K562 (cell line): ENCODE results near the gene TMEM234. TPM values are rescaled to one million over a fixed set of nuclear protein-coding genes. Genes with fewer than 3 reads are reported as not detected.

Experiments
- BRD4 ChIP-seq: fragments of 200-600 bp; sonication (generic); IDR thresholded peaks from 2 replicates; pipeline ENCODE4 v1.6.1; 2017; ENCODE audit warnings: inconsistent platforms
- ESRRB ChIP-seq: fragments of 250-450 bp; sonication (Bioruptor Pico); IDR thresholded peaks from 2 replicates; pipeline ENCODE4 v1.5.0; 2020; ENCODE audit warnings: mild to moderate bottlenecking, moderate library complexity, borderline replicate concordance
- FOXJ2 ChIP-seq: fragments of 200-800 bp; sonication (Bioruptor generic); IDR thresholded peaks from 2 replicates; pipeline ENCODE4 v1.6.1; 2016; ENCODE audit warnings: missing genetic modification characterization, missing compliant biosample characterization
- GTF2E2 ChIP-seq: fragments of 200-800 bp; sonication (Bioruptor generic); IDR thresholded peaks from 2 replicates; pipeline ENCODE4 v1.6.1; 2016; ENCODE audit warnings: missing genetic modification characterization, missing compliant biosample characterization
- HIVEP1 ChIP-seq: fragments of 250-450 bp; sonication (Bioruptor Pico); IDR thresholded peaks from 2 replicates; pipeline ENCODE4 v1.4.0; 2020; ENCODE audit warnings: mild to moderate bottlenecking
- HNRNPL ChIP-seq: fragments of 200-400 bp; formaldehyde crosslinking; IDR thresholded peaks from 2 replicates; pipeline ENCODE4 v1.6.1; 2017; ENCODE audit warnings: low read depth, mild to moderate bottlenecking, low read length
- LCOR ChIP-seq: sonication (generic); formaldehyde crosslinking; IDR thresholded peaks from 2 replicates; pipeline ENCODE4 v1.8.0; 2022; ENCODE audit warnings: mild to moderate bottlenecking, missing genetic modification reagents
- MCM5 ChIP-seq: fragments of 450-650 bp; IDR thresholded peaks from 2 replicates; pipeline ENCODE4 v1.6.1; 2016; ENCODE audit warnings: low read depth
- NFYB ChIP-seq: IDR thresholded peaks from 2 replicates; pipeline ENCODE4 v1.6.1; 2011; ENCODE audit warnings: mild to moderate bottlenecking, moderate library complexity; ENCODE audit not compliant: insufficient read length; ENCODE audit errors: extremely low read depth
- NUFIP1 ChIP-seq: fragments of 450-650 bp; IDR thresholded peaks from 2 replicates; pipeline ENCODE4 v1.6.1; 2018; ENCODE audit not compliant: partially characterized antibody
- ZBTB17 ChIP-seq: fragments of 450-650 bp; formaldehyde crosslinking; IDR thresholded peaks from 2 replicates; pipeline ENCODE4 v1.4.0; 2020; ENCODE audit warnings: mild to moderate bottlenecking
- ZEB2 ChIP-seq: fragments of 450-650 bp; IDR thresholded peaks from 2 replicates; pipeline ENCODE4 v1.6.1; 2016
- ZNF507 ChIP-seq: conservative IDR thresholded peaks from 2 replicates; pipeline ENCODE4 v1.6.1; 2017; ENCODE audit warnings: missing genetic modification characterization, missing compliant biosample characterization
- polyA plus RNA-seq, 8 experiments: library from polyadenylated mRNA; depleted of rRNA in 4 of 8; stranded (reverse) in 5 of 8; unstranded in 3 of 8; fragments of >200 nt; fragmentation: Nextera tagmentation in 2 of 8; fragmentation: Illumina TruSeq in 1 of 8; extraction: Ambion mirVana in 2 of 8; extraction: Trizol in 1 of 8; gene quantifications; 2 replicates each; pipeline versions ENCODE4 v1.2.1 to v1.2.3, GENCODE V29; 2011 to 2014; ENCODE audit warnings: inconsistent platforms in 1 of 8, missing spikeins in 1 of 8
- total RNA-seq, 7 experiments: library from RNA; depleted of rRNA in 6 of 7; stranded (reverse); fragments of >200 nt in 6 of 7; fragmentation: Illumina TruSeq in 2 of 7; extraction: Trizol in 2 of 7; gene quantifications; 2 replicates each; pipeline versions ENCODE4 v1.2.1 to v1.2.3, GENCODE V29; 2011 to 2021; ENCODE audit warnings: low replicate concordance in 1 of 7
- TF ChIP-seq, protein P1 (sequence below): fragments of 450-650 bp; formaldehyde crosslinking; IDR thresholded peaks from 2 replicates; pipeline ENCODE4 v1.4.0; 2020; ENCODE audit warnings: mild to moderate bottlenecking, moderate library complexity
- TF ChIP-seq, protein P2 (sequence below): fragments of 250-450 bp; sonication (Bioruptor Pico); IDR thresholded peaks from 2 replicates; pipeline ENCODE4 v1.4.0; 2020; ENCODE audit warnings: mild to moderate bottlenecking, moderate library complexity, borderline replicate concordance
- TF ChIP-seq, protein P3 (sequence below): fragments of 250-450 bp; sonication (Bioruptor Pico); IDR thresholded peaks from 2 replicates; pipeline ENCODE4 v1.8.0; 2021; ENCODE audit warnings: mild to moderate bottlenecking, moderate library complexity
- TF ChIP-seq, protein P4 (sequence below): fragments of 250-450 bp; sonication (Bioruptor Pico); IDR thresholded peaks from 2 replicates; pipeline ENCODE4 v1.5.0; 2021
- TF ChIP-seq, protein P5 (sequence below): conservative IDR thresholded peaks from 2 replicates; pipeline ENCODE4 v1.6.1; 2011; ENCODE audit warnings: low read depth, mild to moderate bottlenecking, low read length; ENCODE audit not compliant: control insufficient read depth
- TF ChIP-seq, protein P6 (sequence below): fragments of 450-650 bp; IDR thresholded peaks from 2 replicates; pipeline ENCODE4 v1.6.1; 2016; ENCODE audit warnings: mild to moderate bottlenecking

TMEM234 gene
- total and polyA plus RNA-seq, 9 of the 15 experiments (the other 6 are each of a cell fraction or from before 2014, with no cell fraction given) = 5.0 to 12.9 (median 7.6) TPM

DNA sequence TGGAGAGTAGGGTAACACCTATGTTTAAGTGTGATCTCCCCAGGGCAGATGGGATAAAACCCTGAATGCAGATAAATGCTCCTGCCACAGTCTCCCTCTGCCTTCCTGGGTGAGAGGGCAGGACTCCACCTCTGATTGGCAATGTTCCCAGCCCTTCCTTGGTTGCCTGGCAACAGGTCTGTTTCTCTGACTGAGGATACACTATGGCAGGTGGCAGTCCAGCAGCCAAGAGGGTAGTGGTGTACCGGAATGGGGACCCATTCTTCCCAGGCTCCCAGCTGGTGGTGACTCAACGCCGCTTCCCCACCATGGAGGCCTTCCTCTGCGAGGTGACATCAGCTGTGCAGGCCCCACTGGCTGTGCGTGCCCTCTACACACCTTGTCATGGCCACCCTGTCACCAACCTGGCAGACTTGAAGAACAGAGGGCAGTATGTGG is 13.2 kb downstream of the TMEM234 start, which contains the start of gene DCDC2B (continued):
- TF ChIP-seq, protein P1, sequence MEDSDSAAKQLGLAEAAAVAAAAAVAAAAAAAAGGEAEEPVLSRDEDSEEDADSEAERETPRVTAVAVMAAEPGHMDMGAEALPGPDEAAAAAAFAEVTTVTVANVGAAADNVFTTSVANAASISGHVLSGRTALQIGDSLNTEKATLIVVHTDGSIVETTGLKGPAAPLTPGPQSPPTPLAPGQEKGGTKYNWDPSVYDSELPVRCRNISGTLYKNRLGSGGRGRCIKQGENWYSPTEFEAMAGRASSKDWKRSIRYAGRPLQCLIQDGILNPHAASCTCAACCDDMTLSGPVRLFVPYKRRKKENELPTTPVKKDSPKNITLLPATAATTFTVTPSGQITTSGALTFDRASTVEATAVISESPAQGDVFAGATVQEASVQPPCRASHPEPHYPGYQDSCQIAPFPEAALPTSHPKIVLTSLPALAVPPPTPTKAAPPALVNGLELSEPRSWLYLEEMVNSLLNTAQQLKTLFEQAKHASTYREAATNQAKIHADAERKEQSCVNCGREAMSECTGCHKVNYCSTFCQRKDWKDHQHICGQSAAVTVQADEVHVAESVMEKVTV (CRISPR knock-in tag) = no peak
- no peak for TF ChIP-seq HIVEP1 (CRISPR knock-in tag)
- TF ChIP-seq, protein P2, sequence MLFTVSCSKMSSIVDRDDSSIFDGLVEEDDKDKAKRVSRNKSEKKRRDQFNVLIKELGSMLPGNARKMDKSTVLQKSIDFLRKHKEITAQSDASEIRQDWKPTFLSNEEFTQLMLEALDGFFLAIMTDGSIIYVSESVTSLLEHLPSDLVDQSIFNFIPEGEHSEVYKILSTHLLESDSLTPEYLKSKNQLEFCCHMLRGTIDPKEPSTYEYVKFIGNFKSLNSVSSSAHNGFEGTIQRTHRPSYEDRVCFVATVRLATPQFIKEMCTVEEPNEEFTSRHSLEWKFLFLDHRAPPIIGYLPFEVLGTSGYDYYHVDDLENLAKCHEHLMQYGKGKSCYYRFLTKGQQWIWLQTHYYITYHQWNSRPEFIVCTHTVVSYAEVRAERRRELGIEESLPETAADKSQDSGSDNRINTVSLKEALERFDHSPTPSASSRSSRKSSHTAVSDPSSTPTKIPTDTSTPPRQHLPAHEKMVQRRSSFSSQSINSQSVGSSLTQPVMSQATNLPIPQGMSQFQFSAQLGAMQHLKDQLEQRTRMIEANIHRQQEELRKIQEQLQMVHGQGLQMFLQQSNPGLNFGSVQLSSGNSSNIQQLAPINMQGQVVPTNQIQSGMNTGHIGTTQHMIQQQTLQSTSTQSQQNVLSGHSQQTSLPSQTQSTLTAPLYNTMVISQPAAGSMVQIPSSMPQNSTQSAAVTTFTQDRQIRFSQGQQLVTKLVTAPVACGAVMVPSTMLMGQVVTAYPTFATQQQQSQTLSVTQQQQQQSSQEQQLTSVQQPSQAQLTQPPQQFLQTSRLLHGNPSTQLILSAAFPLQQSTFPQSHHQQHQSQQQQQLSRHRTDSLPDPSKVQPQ (CRISPR knock-in tag) = no peak
- no peak for TF ChIP-seq ESRRB
- no peak for TF ChIP-seq MCM5
- TF ChIP-seq NFYB = no peak
- TF ChIP-seq FOXJ2 (tag) = peak; percentile 85
- no peak for TF ChIP-seq NUFIP1
- TF ChIP-seq BRD4 = no peak
- TF ChIP-seq LCOR (CRISPR knock-in tag) = 0 out of 2 replicates have a peak, but pooled peaks have one; percentile 49
- no peak for TF ChIP-seq ZEB2
- no peak for TF ChIP-seq HNRNPL
- TF ChIP-seq ZBTB17 = no peak
- TF ChIP-seq, protein P3, sequence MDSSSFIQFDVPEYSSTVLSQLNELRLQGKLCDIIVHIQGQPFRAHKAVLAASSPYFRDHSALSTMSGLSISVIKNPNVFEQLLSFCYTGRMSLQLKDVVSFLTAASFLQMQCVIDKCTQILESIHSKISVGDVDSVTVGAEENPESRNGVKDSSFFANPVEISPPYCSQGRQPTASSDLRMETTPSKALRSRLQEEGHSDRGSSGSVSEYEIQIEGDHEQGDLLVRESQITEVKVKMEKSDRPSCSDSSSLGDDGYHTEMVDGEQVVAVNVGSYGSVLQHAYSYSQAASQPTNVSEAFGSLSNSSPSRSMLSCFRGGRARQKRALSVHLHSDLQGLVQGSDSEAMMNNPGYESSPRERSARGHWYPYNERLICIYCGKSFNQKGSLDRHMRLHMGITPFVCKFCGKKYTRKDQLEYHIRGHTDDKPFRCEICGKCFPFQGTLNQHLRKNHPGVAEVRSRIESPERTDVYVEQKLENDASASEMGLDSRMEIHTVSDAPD = no peak
- TF ChIP-seq, protein P4, sequence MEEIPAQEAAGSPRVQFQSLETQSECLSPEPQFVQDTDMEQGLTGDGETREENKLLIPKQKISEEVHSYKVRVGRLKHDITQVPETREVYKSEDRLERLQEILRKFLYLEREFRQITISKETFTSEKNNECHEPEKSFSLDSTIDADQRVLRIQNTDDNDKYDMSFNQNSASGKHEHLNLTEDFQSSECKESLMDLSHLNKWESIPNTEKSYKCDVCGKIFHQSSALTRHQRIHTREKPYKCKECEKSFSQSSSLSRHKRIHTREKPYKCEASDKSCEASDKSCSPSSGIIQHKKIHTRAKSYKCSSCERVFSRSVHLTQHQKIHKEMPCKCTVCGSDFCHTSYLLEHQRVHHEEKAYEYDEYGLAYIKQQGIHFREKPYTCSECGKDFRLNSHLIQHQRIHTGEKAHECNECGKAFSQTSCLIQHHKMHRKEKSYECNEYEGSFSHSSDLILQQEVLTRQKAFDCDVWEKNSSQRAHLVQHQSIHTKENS (CRISPR knock-in tag) = no peak
- TF ChIP-seq, protein P5, sequence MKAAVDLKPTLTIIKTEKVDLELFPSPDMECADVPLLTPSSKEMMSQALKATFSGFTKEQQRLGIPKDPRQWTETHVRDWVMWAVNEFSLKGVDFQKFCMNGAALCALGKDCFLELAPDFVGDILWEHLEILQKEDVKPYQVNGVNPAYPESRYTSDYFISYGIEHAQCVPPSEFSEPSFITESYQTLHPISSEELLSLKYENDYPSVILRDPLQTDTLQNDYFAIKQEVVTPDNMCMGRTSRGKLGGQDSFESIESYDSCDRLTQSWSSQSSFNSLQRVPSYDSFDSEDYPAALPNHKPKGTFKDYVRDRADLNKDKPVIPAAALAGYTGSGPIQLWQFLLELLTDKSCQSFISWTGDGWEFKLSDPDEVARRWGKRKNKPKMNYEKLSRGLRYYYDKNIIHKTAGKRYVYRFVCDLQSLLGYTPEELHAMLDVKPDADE = no peak
- TF ChIP-seq ZNF507 (tag) = no peak
- TF ChIP-seq, protein P6, sequence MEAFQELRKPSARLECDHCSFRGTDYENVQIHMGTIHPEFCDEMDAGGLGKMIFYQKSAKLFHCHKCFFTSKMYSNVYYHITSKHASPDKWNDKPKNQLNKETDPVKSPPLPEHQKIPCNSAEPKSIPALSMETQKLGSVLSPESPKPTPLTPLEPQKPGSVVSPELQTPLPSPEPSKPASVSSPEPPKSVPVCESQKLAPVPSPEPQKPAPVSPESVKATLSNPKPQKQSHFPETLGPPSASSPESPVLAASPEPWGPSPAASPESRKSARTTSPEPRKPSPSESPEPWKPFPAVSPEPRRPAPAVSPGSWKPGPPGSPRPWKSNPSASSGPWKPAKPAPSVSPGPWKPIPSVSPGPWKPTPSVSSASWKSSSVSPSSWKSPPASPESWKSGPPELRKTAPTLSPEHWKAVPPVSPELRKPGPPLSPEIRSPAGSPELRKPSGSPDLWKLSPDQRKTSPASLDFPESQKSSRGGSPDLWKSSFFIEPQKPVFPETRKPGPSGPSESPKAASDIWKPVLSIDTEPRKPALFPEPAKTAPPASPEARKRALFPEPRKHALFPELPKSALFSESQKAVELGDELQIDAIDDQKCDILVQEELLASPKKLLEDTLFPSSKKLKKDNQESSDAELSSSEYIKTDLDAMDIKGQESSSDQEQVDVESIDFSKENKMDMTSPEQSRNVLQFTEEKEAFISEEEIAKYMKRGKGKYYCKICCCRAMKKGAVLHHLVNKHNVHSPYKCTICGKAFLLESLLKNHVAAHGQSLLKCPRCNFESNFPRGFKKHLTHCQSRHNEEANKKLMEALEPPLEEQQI = no peak
- no peak for TF ChIP-seq GTF2E2 (tag)
